Measurements from ENCODE around the gene MRPS33.

MRPS33 gene

DNA sequence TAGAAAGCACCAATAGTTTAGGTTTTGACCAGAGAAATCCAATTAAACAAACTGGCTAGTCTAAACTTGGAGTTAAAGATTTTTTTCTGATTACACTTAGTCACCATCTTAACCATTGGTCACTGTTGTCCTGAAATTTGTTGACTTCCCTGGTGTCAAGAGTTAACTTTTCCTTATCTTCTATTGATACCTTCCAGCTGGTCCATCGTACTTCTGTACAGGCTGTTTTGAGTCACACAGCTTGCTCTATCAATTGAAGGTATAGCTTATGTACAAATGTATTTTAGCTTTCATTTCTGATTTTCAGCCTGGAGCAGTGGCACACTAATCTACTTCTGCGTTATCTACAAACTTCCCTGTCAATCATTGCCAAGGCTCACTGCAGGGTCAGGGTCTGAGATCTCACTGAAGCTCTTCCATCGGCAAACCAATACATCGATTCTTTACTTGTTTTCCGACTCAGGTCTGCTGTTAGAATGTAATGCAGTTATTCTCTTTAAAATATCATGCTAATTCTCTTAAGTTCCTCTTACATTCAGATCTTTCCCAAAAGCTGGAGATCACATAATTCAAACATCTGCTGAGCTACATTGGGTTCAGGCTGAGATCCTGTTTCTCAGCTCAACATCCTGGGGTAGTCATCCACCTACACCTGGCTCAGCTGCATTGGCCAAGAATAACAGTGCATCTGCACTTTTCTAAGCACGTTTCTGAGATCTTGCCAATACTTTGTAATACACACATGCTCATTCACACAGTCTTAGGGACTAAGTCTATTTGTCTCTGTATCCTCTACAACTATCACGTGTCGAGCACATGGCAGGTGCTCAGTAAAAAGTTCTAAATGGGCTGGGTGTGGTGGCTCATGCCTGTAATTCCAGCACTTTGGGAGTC, 11.3 kb downstream of the MRPS33 start:
- peaks cover 14% of the 10 kb centered on the region for H3K4me1 Mint-ChIP-seq
- no peaks in the 10 kb centered on the region for H3K9me3 Mint-ChIP-seq
- DNase-seq: no peak
- H3K27ac Mint-ChIP-seq: no peak overlapping the region
- peaks cover 17% of the 10 kb centered on the region for H3K36me3 Mint-ChIP-seq (ENCODE audit: low read depth)
- H3K4me3 Mint-ChIP-seq: no peak overlapping the region
- TF ChIP-seq, protein P1, sequence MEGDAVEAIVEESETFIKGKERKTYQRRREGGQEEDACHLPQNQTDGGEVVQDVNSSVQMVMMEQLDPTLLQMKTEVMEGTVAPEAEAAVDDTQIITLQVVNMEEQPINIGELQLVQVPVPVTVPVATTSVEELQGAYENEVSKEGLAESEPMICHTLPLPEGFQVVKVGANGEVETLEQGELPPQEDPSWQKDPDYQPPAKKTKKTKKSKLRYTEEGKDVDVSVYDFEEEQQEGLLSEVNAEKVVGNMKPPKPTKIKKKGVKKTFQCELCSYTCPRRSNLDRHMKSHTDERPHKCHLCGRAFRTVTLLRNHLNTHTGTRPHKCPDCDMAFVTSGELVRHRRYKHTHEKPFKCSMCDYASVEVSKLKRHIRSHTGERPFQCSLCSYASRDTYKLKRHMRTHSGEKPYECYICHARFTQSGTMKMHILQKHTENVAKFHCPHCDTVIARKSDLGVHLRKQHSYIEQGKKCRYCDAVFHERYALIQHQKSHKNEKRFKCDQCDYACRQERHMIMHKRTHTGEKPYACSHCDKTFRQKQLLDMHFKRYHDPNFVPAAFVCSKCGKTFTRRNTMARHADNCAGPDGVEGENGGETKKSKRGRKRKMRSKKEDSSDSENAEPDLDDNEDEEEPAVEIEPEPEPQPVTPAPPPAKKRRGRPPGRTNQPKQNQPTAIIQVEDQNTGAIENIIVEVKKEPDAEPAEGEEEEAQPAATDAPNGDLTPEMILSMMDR (IDR thresholded peaks at IDR 0.05): no peak
- H3K27me3 Mint-ChIP-seq (ENCODE audit: low read depth, poor library complexity): no peaks in the 10 kb centered on the region

DNA sequence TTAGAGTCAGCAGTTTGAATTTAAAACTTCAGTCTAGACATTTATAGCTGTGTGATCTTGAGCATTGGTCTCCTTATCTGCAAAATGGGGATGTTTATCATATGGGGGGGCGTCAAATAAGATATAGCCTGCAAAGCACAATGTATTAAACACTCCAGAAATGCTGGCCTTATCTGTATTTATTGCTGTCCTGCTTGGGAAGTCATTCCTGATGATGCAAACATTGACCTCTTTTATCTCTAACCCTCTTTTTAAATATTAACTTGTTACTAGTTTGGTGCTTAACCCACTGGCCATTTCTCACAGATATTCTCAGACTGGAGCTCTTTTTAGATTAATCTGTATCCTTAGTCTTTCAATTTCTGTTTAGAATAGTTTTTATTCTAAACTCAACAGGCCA, 13.2 kb downstream of the MRPS33 start:
- peaks cover 5% of the 10 kb centered on the region for H3K27me3 Mint-ChIP-seq (ENCODE audit: low read depth, poor library complexity)
- H3K9me3 Mint-ChIP-seq: no peaks in the 10 kb centered on the region
- H3K4me1 Mint-ChIP-seq: peaks cover 14% of the 10 kb centered on the region
- H3K27ac Mint-ChIP-seq: no peak overlapping the region
- TF ChIP-seq, protein P1 (IDR thresholded peaks at IDR 0.05): no peak
- no peak for DNase-seq
- no peak overlapping the region for H3K4me3 Mint-ChIP-seq
- peaks cover 8% of the 10 kb centered on the region for H3K36me3 Mint-ChIP-seq (ENCODE audit: low read depth)

GRCh38 chr7:141001122-141001521, 13.6 kb downstream of the MRPS33 start:
- Mint-ChIP-seq H3K4me1 (peaks cover 14% of the 10 kb centered on the region), H3K27me3 (ENCODE audit: low read depth, poor library complexity) (peaks cover 7% of the 10 kb centered on the region), H3K4me3 (no peak overlapping the region), H3K9me3 (no peaks in the 10 kb centered on the region), H3K27ac (no peak overlapping the region), H3K36me3 (ENCODE audit: low read depth) (peaks cover 8% of the 10 kb centered on the region)
- TF ChIP-seq, protein P1 (IDR thresholded peaks at IDR 0.05): no peak
- no peak for DNase-seq

GRCh38 chr7:140998715-140999114, 16.0 kb downstream of the MRPS33 start:
- no peaks in the 10 kb centered on the region for H3K9me3 Mint-ChIP-seq
- TF ChIP-seq, protein P1 (IDR thresholded peaks at IDR 0.05): no peak
- peaks cover 7% of the 10 kb centered on the region for H3K27me3 Mint-ChIP-seq (ENCODE audit: low read depth, poor library complexity)
- no peak overlapping the region for H3K27ac Mint-ChIP-seq
- DNase-seq: no peak
- no peak overlapping the region for H3K4me3 Mint-ChIP-seq
- peaks cover 14% of the 10 kb centered on the region for H3K4me1 Mint-ChIP-seq
- no peaks in the 10 kb centered on the region for H3K36me3 Mint-ChIP-seq (ENCODE audit: low read depth)

DNA sequence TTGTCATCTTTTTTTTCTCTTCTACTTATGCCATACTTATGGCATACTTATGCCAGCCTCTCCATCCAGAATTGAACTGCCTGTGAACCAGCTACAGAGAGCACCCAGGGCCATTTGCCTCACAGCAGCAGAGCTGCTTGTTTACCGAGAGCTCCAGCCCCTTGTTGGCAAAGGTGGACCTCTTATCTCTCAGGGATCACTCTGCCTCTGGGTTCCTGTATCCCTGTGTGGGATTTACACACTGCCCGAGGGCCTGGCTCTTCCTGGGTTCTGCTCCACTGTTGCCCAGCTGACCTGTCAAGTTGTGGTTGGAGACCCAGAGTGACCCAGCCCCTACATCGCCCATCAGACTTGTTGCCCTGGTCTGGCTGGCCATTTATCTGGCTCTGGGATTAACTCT, 22.3 kb downstream of the MRPS33 start:
- no peak overlapping the region for H3K4me3 Mint-ChIP-seq
- H3K27ac Mint-ChIP-seq: no peak overlapping the region
- H3K9me3 Mint-ChIP-seq: no peaks in the 10 kb centered on the region
- DNase-seq: no peak
- H3K4me1 Mint-ChIP-seq: no peaks in the 10 kb centered on the region
- no peaks in the 10 kb centered on the region for H3K36me3 Mint-ChIP-seq (ENCODE audit: low read depth)
- TF ChIP-seq, protein P1 (IDR thresholded peaks at IDR 0.05): no peak
- peaks cover 12% of the 10 kb centered on the region for H3K27me3 Mint-ChIP-seq (ENCODE audit: low read depth, poor library complexity)
